Measurements from ENCODE around the gene RASL10A. TPM values are rescaled to one million over a fixed set of nuclear protein-coding genes. Genes with fewer than 3 reads are reported as not detected.

Gene RASL10A
- total RNA-seq, 2 donors from 2014 or later, result 2.0 TPM

- Mint-ChIP-seq H3K4me3 (no peak overlapping the region), H3K4me1 (ENCODE audit: low read depth in 2 of 2) (peaks cover 9 to 20% of the 10 kb centered on the region in 2 donors), H3K36me3 (no peaks in the 10 kb centered on the region), H3K27me3 (peaks cover 25% of the 10 kb centered on the region in 2 donors), H3K27ac (no peak overlapping the region), H3K9me3 (no peaks in the 10 kb centered on the region)
- ATAC-seq (no peak), DNase-seq (ENCODE audit: low spot score) (no peak)
Measured at GRCh38 chr22:29310065-29310862, 5.2 kb downstream of the RASL10A start.

- H3K27ac Mint-ChIP-seq, result no peak overlapping the region
- ATAC-seq (no peak), DNase-seq (ENCODE audit: low spot score) (no peak)
- H3K36me3 Mint-ChIP-seq, result no peaks in the 10 kb centered on the region
- peaks cover 21 to 26% of the 10 kb centered on the region in 2 donors for H3K27me3 Mint-ChIP-seq
- no peak overlapping the region for H3K4me3 Mint-ChIP-seq
- H3K9me3 Mint-ChIP-seq, result no peaks in the 10 kb centered on the region
- peaks cover 6 to 23% of the 10 kb centered on the region in 2 donors for H3K4me1 Mint-ChIP-seq (ENCODE audit: low read depth in 2 of 2)
Measured at GRCh38 chr22:29309332-29310064, 6.0 kb downstream of the RASL10A start.

GRCh38 chr22:29308791-29309262 lies 6.7 kb downstream of the RASL10A start:
- Mint-ChIP-seq H3K4me1 (ENCODE audit: low read depth in 2 of 2) (peaks cover 0 to 21% of the 10 kb centered on the region in 2 donors), H3K36me3 (no peaks in the 10 kb centered on the region), H3K4me3 (no peak overlapping the region), H3K27me3 (peaks cover 15 to 20% of the 10 kb centered on the region in 2 donors), H3K27ac (no peak overlapping the region), H3K9me3 (no peaks in the 10 kb centered on the region)
- DNase-seq (ENCODE audit: low spot score), result no peak
- peak in 1 of 2 donors; percentile 29 for ATAC-seq

GRCh38 chr22:29308148-29308790 lies 7.2 kb downstream of the RASL10A start:
- no peak for ATAC-seq
- H3K27me3 Mint-ChIP-seq, result peaks cover 11 to 17% of the 10 kb centered on the region in 2 donors
- no peaks in the 10 kb centered on the region for H3K9me3 Mint-ChIP-seq
- H3K27ac Mint-ChIP-seq, result no peak overlapping the region
- H3K4me1 Mint-ChIP-seq (ENCODE audit: low read depth in 2 of 2), result peaks cover 0 to 20% of the 10 kb centered on the region in 2 donors
- no peaks in the 10 kb centered on the region for H3K36me3 Mint-ChIP-seq
- no peak overlapping the region for H3K4me3 Mint-ChIP-seq
- DNase-seq (ENCODE audit: low spot score), result no peak

GRCh38 chr22:29307596-29308147 lies 7.8 kb downstream of the RASL10A start:
- Mint-ChIP-seq H3K4me3 (peak overlapping the region; percentile 67), H3K4me1 (ENCODE audit: low read depth in 2 of 2) (peaks cover 0 to 18% of the 10 kb centered on the region in 2 donors), H3K27ac (no peak overlapping the region), H3K36me3 (no peaks in the 10 kb centered on the region), H3K27me3 (peaks cover 11 to 14% of the 10 kb centered on the region in 2 donors), H3K9me3 (no peaks in the 10 kb centered on the region)
- DNase-seq (ENCODE audit: low spot score) (no peak), ATAC-seq (no peak)

- Mint-ChIP-seq H3K9me3 (no peaks in the 10 kb centered on the region), H3K4me1 (ENCODE audit: low read depth in 2 of 2) (peaks cover 0 to 18% of the 10 kb centered on the region in 2 donors), H3K36me3 (no peaks in the 10 kb centered on the region), H3K27ac (no peak overlapping the region), H3K4me3 (peak overlapping the region; percentile 72), H3K27me3 (peaks cover 10 to 11% of the 10 kb centered on the region in 2 donors)
- DNase-seq (ENCODE audit: low spot score) (no peak), ATAC-seq (peak; percentile 29 to 54)
Measured at GRCh38 chr22:29306835-29307595, 8.5 kb downstream of the RASL10A start.

- peaks cover 0 to 21% of the 10 kb centered on the region in 2 donors for H3K4me1 Mint-ChIP-seq (ENCODE audit: low read depth in 2 of 2)
- peaks cover 9 to 11% of the 10 kb centered on the region in 2 donors for H3K27me3 Mint-ChIP-seq
- no peaks in the 10 kb centered on the region for H3K36me3 Mint-ChIP-seq
- H3K9me3 Mint-ChIP-seq, result no peaks in the 10 kb centered on the region
- H3K27ac Mint-ChIP-seq, result no peak within 1 kb of the TSS
- ATAC-seq (peak; percentile 46 to 47), DNase-seq (ENCODE audit: low spot score) (no peak)
- H3K4me3 Mint-ChIP-seq, result peak within 1 kb of the TSS; percentile 72
Measured at GRCh38 chr22:29306175-29306834, 9.2 kb downstream of the RASL10A start, which contains the start of gene GAS2L1. Gene GAS2L1 (plus strand): TSS chr22:29306650. CDS start chr22:29308106, 1,456 bp downstream.

GRCh38 chr22:29305836-29306174 lies 9.7 kb downstream of the RASL10A start:
- Mint-ChIP-seq H3K27ac (no peak overlapping the region), H3K4me3 (peak overlapping the region; percentile 72), H3K27me3 (peaks cover 9 to 11% of the 10 kb centered on the region in 2 donors), H3K4me1 (ENCODE audit: low read depth in 2 of 2) (peaks cover 0 to 25% of the 10 kb centered on the region in 2 donors), H3K36me3 (peaks cover 5% of the 10 kb centered on the region), H3K9me3 (no peaks in the 10 kb centered on the region)
- DNase-seq (ENCODE audit: low spot score), result no peak
- ATAC-seq, result no peak

- Mint-ChIP-seq H3K27ac (no peak overlapping the region), H3K4me1 (ENCODE audit: low read depth in 2 of 2) (peaks cover 0 to 35% of the 10 kb centered on the region in 2 donors), H3K27me3 (peaks cover 9 to 11% of the 10 kb centered on the region in 2 donors), H3K4me3 (no peak overlapping the region), H3K36me3 (peaks cover 17% of the 10 kb centered on the region), H3K9me3 (no peaks in the 10 kb centered on the region)
- no peak for DNase-seq (ENCODE audit: low spot score)
- peak in 1 of 2 donors; percentile 7 for ATAC-seq
Measured at GRCh38 chr22:29302681-29303465, 12.6 kb downstream of the RASL10A start.

GRCh38 chr22:29302402-29302680 lies 13.2 kb downstream of the RASL10A start:
- no peak for ATAC-seq

GRCh38 chr22:29301716-29302401 lies 13.6 kb downstream of the RASL10A start:
- DNase-seq (ENCODE audit: low spot score), result no peak
- Mint-ChIP-seq H3K9me3 (no peaks in the 10 kb centered on the region), H3K27me3 (peaks cover 6 to 11% of the 10 kb centered on the region in 2 donors), H3K27ac (no peak overlapping the region), H3K4me3 (no peak overlapping the region), H3K4me1 (ENCODE audit: low read depth in 2 of 2) (peaks cover 0 to 37% of the 10 kb centered on the region in 2 donors), H3K36me3 (peaks cover 24% of the 10 kb centered on the region)
- ATAC-seq, result no peak

More at GRCh38 chr22:29302402-29302680, 13.2 kb downstream of the RASL10A start:
- H3K27me3 Mint-ChIP-seq, result peaks cover 7 to 11% of the 10 kb centered on the region in 2 donors
- peaks cover 22% of the 10 kb centered on the region for H3K36me3 Mint-ChIP-seq
- DNase-seq (ENCODE audit: low spot score), result no peak
- H3K27ac Mint-ChIP-seq, result no peak overlapping the region
- peaks cover 0 to 38% of the 10 kb centered on the region in 2 donors for H3K4me1 Mint-ChIP-seq (ENCODE audit: low read depth in 2 of 2)
- H3K9me3 Mint-ChIP-seq, result no peaks in the 10 kb centered on the region
- no peak overlapping the region for H3K4me3 Mint-ChIP-seq

Data from natural killer cell treated with Interleukin-12 subunit alpha and Interleukin-12 subunit beta and Interleukin-15 and Interleukin-18, amount 100 ng/mL, for 72 hours (primary cell).